Measurements from ENCODE around the gene MLLT6. TPM values are rescaled to one million over a fixed set of nuclear protein-coding genes. Genes with fewer than 3 reads are reported as not detected.

Gene MLLT6
- total RNA-seq, 2 donors from 2014 or later = 232 to 395 TPM

DNA sequence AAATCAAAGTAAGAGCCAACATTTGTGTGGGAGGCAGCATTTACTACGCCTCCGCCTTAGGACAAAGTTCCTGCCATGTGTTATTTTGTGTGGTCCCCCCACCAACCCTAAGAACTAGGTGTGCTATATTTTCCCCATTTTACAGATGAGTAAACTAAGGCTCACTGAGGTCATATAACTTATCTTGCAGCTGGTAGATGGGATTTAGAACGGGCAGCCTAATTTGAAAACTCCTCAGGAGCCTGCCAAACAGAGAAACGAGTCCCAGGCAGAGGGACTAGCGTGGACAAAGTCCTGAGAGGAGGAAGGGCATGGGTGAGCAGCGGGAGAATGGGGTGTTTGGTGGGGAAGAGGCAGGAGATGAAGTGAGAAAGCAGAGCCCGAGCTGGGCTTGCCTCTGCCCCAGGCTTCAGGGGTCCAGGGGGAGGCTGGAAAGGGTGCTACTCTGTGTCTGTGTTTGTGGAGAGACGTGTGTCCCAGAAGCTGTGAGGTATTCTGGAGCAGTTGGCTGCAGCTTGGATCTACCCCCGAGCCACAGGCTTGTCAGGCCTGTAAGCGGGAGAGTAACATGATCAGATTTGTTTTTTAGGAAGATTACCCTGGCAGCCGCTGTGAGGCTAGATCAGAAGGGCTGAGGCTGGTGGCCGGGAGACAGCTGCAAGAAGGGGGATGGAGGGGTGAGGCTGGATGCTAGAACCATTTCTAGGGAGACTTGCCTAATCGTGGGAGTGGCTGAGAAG, 5.0 kb downstream of the MLLT6 start:
- peaks cover 37% of the 10 kb centered on the region for H3K4me1 Mint-ChIP-seq
- H3K27me3 Mint-ChIP-seq = no peaks in the 10 kb centered on the region
- no peak for ATAC-seq (replicated peaks)

DNA sequence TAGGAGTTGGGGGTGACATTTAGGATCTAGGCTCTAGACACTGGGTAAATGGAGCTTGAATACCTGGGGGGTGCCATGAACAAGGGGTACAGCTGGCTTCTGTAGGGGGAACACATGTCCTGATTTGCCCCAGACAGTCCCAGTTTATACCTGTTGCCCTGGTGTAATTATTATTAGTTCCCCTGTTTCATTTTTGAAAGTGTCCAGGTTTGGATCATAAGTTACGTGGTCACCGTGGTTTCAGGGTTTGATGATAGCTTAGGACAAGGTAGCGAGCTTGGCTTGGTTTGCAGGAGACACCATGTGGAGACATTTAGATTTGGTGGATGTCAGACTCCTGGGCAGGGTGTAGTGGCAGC, 5.5 kb downstream of the MLLT6 start:
- no peaks in the 10 kb centered on the region for H3K9me3 Mint-ChIP-seq
- peaks cover 43% of the 10 kb centered on the region for H3K4me1 Mint-ChIP-seq
- ATAC-seq (replicated peaks) = no peak
- H3K27me3 Mint-ChIP-seq = no peaks in the 10 kb centered on the region
- peak overlapping the region; percentile 61 for H3K27ac Mint-ChIP-seq
- peaks cover 100% of the 10 kb centered on the region for H3K36me3 Mint-ChIP-seq (ENCODE audit: low read depth)
- peak overlapping the region; percentile 13 for H3K4me3 Mint-ChIP-seq

More for the DNA sequence above, 5.0 kb downstream of the MLLT6 start:
- H3K36me3 Mint-ChIP-seq (ENCODE audit: low read depth) = peaks cover 94% of the 10 kb centered on the region
- H3K27ac Mint-ChIP-seq = peak overlapping the region; percentile 61
- H3K9me3 Mint-ChIP-seq = no peaks in the 10 kb centered on the region
- H3K4me3 Mint-ChIP-seq = peak overlapping the region; percentile 13

DNA sequence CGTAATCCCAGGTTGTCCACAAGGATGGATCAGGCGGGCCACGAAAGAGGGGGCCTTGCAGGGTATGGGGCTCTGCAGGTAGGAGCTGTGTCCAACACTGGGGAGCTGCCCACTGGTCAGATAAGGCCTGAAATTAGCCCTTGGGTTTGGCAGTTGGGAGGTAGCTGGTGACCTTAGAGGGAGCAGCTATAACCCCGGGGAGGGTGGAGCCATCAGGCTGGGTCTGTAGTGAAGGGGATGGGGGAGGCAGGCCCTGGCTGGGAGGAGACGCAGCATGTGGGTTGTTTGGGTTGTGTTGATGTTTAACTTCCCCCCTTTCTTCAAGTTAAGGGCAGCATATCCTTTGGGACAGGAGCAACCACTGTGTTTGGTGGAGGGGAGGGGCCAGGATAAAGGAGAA, 5.9 kb downstream of the MLLT6 start:
- H3K36me3 Mint-ChIP-seq (ENCODE audit: low read depth) = peaks cover 100% of the 10 kb centered on the region
- H3K27me3 Mint-ChIP-seq = no peaks in the 10 kb centered on the region
- peak overlapping the region; percentile 61 for H3K27ac Mint-ChIP-seq
- peaks cover 47% of the 10 kb centered on the region for H3K4me1 Mint-ChIP-seq
- peak overlapping the region; percentile 13 for H3K4me3 Mint-ChIP-seq
- no peak for ATAC-seq (replicated peaks)
- H3K9me3 Mint-ChIP-seq = no peaks in the 10 kb centered on the region

DNA sequence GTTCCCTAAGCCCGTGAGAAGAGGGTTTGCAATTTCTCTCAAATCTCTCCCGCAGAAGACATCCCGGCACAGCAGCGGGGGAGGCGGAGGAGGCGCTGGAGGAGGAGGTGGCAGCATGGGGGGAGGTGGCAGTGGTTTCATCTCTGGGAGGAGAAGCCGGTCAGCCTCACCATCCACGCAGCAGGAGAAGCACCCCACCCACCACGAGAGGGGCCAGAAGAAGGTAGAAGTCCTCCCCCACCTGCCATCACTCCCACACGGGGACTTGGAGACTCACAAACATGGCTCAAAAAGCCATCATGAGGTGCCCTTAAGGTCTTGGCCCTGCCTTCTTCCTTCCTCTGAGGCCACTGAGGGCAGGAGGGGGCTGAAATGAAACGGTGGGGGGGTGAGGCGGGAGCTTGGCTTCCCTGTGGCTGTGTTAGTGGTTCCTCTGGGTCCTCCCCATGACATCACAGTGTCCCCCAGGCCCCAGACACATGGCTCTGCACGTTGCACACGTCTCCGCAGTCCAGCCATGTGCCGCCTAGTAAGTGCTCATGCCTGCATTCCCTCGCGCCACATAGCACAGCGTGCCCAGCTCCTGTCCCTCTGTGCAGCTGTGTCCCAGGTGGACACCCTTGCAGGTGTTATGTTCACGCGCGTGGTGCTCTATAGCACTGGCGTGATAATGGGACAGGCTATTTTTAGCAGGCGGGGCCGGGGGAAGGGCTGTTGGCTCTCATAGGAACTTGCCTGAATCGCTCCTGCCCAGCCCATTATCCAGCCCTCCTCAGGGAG, 6.9 kb downstream of the MLLT6 start:
- peak; percentile 12 for ATAC-seq (replicated peaks)
- H3K27ac Mint-ChIP-seq = peak overlapping the region; percentile 59
- H3K27me3 Mint-ChIP-seq = no peaks in the 10 kb centered on the region
- H3K9me3 Mint-ChIP-seq = no peaks in the 10 kb centered on the region
- H3K4me3 Mint-ChIP-seq = peak overlapping the region; percentile 13
- H3K36me3 Mint-ChIP-seq (ENCODE audit: low read depth) = peaks cover 100% of the 10 kb centered on the region
- peaks cover 48% of the 10 kb centered on the region for H3K4me1 Mint-ChIP-seq

GRCh38 chr17:38712593-38712992, 7.5 kb downstream of the MLLT6 start:
- peaks cover 100% of the 10 kb centered on the region for H3K36me3 Mint-ChIP-seq (ENCODE audit: low read depth)
- peak overlapping the region; percentile 59 for H3K27ac Mint-ChIP-seq
- ATAC-seq (replicated peaks) = no peak
- H3K9me3 Mint-ChIP-seq = no peaks in the 10 kb centered on the region
- peaks cover 41% of the 10 kb centered on the region for H3K4me1 Mint-ChIP-seq
- H3K27me3 Mint-ChIP-seq = no peaks in the 10 kb centered on the region
- H3K4me3 Mint-ChIP-seq = peak overlapping the region; percentile 6

- H3K36me3 Mint-ChIP-seq (ENCODE audit: low read depth) = peaks cover 100% of the 10 kb centered on the region
- no peaks in the 10 kb centered on the region for H3K9me3 Mint-ChIP-seq
- peaks cover 35% of the 10 kb centered on the region for H3K4me1 Mint-ChIP-seq
- ATAC-seq (replicated peaks) = no peak
- no peaks in the 10 kb centered on the region for H3K27me3 Mint-ChIP-seq
- no peak overlapping the region for H3K4me3 Mint-ChIP-seq
- H3K27ac Mint-ChIP-seq = no peak overlapping the region
Observed at GRCh38 chr17:38713456-38714075, 8.5 kb downstream of the MLLT6 start.

GRCh38 chr17:38715216-38715943, 10.3 kb downstream of the MLLT6 start:
- Mint-ChIP-seq H3K27ac (peak overlapping the region; percentile 97), H3K9me3 (no peaks in the 10 kb centered on the region), H3K36me3 (ENCODE audit: low read depth) (peaks cover 98% of the 10 kb centered on the region), H3K4me3 (peak overlapping the region; percentile 79), H3K27me3 (no peaks in the 10 kb centered on the region), H3K4me1 (peaks cover 29% of the 10 kb centered on the region)
- peak; percentile 72 for ATAC-seq (replicated peaks)

- Mint-ChIP-seq H3K27me3 (no peaks in the 10 kb centered on the region), H3K4me3 (no peak overlapping the region), H3K36me3 (ENCODE audit: low read depth) (peaks cover 98% of the 10 kb centered on the region), H3K9me3 (no peaks in the 10 kb centered on the region), H3K4me1 (peaks cover 21% of the 10 kb centered on the region), H3K27ac (peak overlapping the region; percentile 97)
- no peak for ATAC-seq (replicated peaks)
Observed at GRCh38 chr17:38716368-38717005, 11.4 kb downstream of the MLLT6 start.

DNA sequence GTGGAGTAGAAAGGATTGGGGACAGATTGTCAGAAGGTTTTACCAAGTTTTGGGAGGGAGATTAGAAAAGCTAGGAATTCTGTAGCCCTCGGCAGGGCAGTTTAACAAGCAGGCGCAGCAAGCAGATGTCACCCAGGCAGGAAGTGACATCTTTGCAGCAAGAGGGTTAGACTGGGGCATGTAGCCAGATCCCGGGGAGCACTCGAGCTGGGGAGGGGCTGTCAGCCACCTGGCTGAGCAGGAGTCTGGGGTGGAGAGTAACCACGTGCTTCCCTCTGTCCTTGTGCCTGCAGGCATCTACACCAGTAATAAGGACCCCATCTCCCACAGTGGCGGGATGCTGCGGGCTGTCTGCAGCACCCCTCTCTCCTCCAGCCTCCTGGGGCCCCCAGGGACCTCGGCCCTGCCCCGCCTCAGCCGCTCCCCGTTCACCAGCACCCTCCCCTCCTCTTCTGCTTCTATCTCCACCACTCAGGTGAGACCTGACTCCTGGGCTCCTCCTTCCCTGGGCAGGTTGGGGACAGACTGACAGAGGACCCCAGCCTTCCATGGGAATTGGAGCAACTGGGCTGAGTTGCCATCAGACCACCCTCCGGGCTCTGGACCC, 12.2 kb downstream of the MLLT6 start:
- peaks cover 93% of the 10 kb centered on the region for H3K36me3 Mint-ChIP-seq (ENCODE audit: low read depth)
- H3K27ac Mint-ChIP-seq = peak overlapping the region; percentile 56
- no peaks in the 10 kb centered on the region for H3K9me3 Mint-ChIP-seq
- ATAC-seq (replicated peaks) = no peak
- H3K27me3 Mint-ChIP-seq = no peaks in the 10 kb centered on the region
- H3K4me3 Mint-ChIP-seq = no peak overlapping the region
- peaks cover 21% of the 10 kb centered on the region for H3K4me1 Mint-ChIP-seq

GRCh38 chr17:38719289-38719942, 14.3 kb downstream of the MLLT6 start:
- Mint-ChIP-seq H3K27me3 (no peaks in the 10 kb centered on the region), H3K27ac (peak overlapping the region; percentile 48), H3K4me3 (no peak overlapping the region), H3K4me1 (peaks cover 21% of the 10 kb centered on the region), H3K9me3 (no peaks in the 10 kb centered on the region), H3K36me3 (ENCODE audit: low read depth) (peaks cover 93% of the 10 kb centered on the region)
- no peak for ATAC-seq (replicated peaks)

DNA sequence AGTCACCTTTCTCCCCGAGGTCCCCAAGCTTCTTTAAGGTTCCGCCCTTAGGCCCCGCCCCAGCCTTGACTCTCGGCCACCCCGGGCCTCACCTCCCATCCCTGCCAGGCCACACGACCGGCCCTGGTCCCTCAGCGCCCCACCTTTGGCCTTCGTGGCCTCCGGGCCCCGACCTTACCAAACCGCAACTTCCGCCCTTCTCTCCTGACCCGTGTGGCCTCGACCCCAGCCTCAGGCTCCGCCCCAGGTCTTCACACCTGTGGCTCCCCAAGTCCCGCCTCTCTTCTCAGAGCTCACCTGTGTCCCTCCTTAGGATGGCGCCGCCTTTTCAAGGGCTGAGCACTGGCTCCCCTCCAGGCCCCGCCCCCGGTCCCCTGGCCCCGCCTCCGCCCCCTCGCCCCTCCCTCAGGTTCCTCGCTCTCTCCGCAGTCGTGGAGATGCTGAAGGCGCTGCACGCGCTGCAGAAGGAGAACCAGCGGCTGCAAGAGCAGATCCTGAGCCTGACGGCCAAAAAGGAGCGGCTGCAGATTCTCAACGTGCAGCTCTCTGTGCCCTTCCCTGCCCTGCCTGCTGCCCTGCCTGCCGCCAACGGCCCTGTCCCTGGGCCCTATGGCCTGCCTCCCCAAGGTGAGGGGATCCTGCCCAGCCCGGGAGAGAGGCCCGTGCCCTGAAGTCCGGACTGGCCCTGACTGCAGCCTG, 15.0 kb downstream of the MLLT6 start:
- Mint-ChIP-seq H3K36me3 (ENCODE audit: low read depth) (peaks cover 92% of the 10 kb centered on the region), H3K27ac (no peak overlapping the region), H3K4me1 (peaks cover 15% of the 10 kb centered on the region), H3K4me3 (no peak overlapping the region), H3K27me3 (no peaks in the 10 kb centered on the region), H3K9me3 (no peaks in the 10 kb centered on the region)
- no peak for ATAC-seq (replicated peaks)

DNA sequence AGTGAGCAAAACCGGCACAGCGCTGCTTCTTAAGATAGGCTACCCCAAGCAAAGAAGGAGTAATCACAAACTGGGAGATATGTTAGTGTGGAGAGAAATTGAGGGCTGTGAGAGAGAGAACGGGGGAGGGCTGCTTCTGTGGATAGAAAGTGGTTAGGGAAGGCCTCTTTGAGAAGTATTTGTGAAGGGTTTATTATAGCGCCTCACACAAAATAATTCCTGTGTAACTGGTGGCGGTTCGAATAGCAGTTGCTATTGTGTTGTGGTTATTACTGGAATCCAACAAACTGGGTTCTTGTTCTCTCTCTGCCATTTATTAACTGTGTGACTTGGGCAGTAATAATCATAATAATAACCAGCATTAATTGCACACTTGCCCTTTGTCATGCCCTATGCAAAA, 15.9 kb downstream of the MLLT6 start:
- Mint-ChIP-seq H3K36me3 (ENCODE audit: low read depth) (peaks cover 91% of the 10 kb centered on the region), H3K4me3 (no peak overlapping the region), H3K27me3 (no peaks in the 10 kb centered on the region), H3K4me1 (peaks cover 7% of the 10 kb centered on the region), H3K9me3 (no peaks in the 10 kb centered on the region), H3K27ac (peak overlapping the region; percentile 62)
- no peak for ATAC-seq (replicated peaks)

- Mint-ChIP-seq H3K27me3 (no peaks in the 10 kb centered on the region), H3K36me3 (ENCODE audit: low read depth) (peaks cover 83% of the 10 kb centered on the region), H3K4me1 (peaks cover 5% of the 10 kb centered on the region), H3K4me3 (no peak overlapping the region), H3K9me3 (no peaks in the 10 kb centered on the region), H3K27ac (no peak overlapping the region)
- no peak for ATAC-seq (replicated peaks)
Observed at GRCh38 chr17:38721802-38722201, 16.7 kb downstream of the MLLT6 start.
